Measurements from ENCODE around the gene NCAPG.
"Not testable (repeated sequence)": the region's sequence is repeated elsewhere in the genome, so short reads cannot be mapped to it uniquely, and the experiment has no call there.

The NCAPG gene

DNA sequence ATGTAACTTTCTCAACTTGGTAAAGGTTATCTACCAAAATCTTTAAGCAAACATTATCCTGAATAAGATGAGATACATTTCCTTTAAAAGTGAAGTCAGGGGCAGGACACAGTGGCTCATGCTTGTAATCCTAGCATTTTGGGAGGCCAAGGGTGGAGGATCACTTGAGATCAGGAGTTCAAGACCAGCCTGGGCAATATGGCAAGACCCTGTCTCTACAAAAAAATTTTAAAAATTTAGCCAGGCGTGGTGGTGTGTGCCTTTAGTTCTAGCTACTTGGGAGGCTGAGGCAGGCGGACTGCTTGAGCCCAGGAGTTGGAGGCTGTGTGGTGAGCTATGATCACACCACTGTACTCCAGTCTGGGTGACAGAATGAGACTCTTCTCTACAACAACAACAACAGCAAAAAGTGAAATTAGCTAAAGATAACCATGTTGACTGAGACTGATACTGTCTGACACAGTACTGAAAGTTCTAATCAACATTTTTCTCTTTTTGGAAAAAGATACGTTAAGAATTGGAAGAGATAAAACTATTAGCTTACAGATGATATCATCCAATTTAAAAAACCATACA, 5.1 kb upstream of the NCAPG start:
- DNase-seq: no peak

GRCh38 chr4:17807446-17807845, 3.3 kb upstream of the NCAPG start:
- DNase-seq: no peak

GRCh38 chr4:17809667-17810066, 1.1 kb upstream of the NCAPG start:
- DNase-seq: no peak

DNA sequence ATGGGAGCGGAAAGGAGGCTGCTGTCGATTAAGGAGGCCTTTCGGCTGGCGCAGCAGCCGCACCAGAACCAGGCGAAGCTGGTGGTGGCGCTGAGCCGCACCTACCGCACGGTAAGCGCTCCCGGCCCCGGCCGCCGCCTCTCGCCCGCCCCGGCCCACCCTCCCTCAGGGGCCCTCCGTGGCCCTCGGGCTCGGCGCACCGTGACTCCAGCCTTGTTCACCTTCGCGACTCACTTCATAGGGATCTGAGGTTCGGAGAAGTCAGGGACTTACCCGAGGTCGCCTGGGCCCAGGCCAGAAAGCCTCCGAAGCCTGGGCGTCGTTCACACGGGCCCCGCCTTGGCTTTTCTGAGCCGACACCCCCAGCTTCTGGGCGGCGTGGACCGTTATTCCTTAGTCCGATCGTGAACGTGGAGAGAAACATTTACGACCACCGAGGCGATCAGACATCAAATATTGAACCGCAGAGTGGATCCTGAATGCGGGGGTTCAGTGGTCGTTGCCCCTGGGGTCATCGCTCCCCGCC, 362 bp downstream of the NCAPG start:
- peak; percentile 39 for DNase-seq

- DNase-seq: no peak
These were observed 1.3 kb downstream of the NCAPG start for GRCh38 chr4:17812125-17812524.

DNA sequence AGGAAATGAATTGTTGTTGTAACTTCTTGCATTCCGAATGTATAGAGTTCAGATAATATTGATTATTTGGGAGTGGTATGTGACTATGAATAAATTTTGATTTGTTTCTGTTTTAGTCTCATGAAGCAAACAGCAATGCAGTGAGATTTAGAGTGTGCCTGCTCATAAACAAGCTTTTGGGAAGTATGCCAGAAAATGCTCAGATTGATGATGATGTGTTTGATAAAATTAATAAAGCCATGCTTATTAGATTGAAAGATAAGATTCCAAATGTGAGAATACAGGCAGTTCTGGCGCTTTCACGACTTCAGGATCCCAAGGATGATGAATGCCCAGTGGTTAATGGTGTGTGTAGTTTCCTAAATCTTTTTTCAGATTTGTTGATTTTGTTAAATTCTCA, 2.0 kb downstream of the NCAPG start:
- DNase-seq: no peak

- no peak for DNase-seq
These were observed 3.4 kb downstream of the NCAPG start for GRCh38 chr4:17814140-17814539.

DNA sequence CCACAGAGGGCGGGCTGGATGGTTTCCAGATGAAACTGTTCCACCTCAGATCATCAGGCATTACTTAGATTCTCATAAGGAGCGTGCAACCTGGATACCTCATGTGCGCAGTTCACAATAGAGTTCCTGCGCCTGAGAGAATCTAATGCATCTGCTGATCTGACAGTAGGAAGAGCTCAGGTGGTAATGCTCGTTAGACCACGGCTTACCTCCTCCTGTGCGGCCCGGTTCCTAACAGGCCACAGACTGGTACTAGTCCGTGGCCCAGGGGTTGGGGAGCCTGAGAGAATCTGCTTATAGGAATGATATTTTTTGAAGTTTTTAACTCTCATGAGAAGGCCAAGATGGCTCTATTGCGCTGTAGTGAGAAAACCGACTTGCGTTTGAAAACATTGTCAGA, 5.4 kb downstream of the NCAPG start:
- no peak for DNase-seq

DNA sequence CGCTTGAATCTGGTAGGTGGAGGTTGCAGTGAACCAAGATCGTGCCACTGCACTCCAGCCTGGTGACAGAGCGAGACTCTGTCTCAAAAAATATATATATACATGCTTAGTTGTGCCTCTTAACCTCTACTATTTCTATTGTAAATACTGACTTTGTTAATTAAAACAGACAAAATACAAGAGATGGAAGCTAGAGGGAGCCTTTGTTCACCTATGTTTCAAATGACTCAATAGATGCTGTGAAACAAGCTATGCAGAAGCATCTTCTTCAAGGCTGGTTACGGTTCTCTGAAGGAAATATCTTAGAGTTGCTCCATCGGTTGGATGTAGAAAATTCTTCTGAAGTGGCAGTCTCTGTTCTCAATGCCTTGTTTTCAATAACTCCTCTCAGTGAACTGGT, 6.2 kb downstream of the NCAPG start:
- DNase-seq: peak; percentile 36

- no peak for DNase-seq
These were observed 13.3 kb downstream of the NCAPG start for GRCh38 chr4:17823871-17824669.

- DNase-seq: no peak
These were observed 35.5 kb downstream of the NCAPG start for GRCh38 chr4:17846266-17846665.

GRCh38 chr4:17850295-17850694, 39.5 kb downstream of the NCAPG start:
- not testable (repeated sequence) for DNase-seq

DNA sequence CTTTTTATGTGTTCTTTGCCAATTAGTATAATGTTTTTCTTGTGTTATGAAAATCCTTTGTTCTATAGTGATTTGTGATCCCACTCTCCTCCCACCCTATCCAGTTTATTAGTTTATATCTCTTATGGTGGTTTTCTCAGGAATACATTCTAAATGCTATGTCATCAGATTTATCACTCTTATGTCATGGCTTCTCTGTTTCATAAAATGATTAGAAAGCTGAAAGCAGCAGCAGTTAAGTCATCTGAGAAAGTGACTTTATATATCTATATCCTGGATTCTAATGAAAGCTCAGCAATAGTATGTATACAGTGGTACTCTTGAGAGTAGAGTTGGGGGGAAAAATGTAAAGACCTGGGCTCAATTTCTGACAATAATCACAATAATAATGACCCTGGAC, 41.2 kb downstream of the NCAPG start:
- no peak for DNase-seq

- no peak for DNase-seq
These were observed 43.3 kb downstream of the NCAPG start for GRCh38 chr4:17854036-17854435.

DNA sequence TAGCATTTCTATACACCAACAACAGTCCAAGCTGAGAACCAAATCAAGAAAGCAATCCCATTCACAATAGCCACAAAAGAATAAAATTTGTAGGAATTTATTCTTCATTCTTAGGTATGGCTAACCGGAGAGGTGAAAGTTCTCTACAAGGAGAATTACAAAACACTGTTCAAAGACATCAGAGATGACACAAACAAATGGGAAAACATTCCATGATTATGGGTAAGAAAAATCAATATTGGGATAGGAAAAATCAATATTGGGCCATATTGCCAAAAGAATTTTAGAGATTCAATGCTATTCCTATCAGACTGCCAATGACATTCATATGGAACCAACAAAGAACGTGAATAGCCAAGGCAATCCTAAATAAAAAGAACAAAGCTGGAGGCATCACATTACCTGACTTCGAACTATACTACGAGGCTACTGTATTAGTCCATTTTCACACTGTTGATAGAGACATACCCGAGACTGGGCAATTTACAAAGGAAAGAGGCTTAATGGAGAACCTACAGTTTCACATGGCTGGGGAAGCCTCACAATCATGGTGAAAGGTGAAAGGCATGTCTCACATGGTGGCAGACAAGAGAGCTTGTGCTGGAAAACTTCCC, 49.1 kb downstream of the NCAPG start:
- DNase-seq: no peak

GRCh38 chr4:17861906-17862305, 51.1 kb downstream of the NCAPG start:
- not testable (repeated sequence) for DNase-seq

GRCh38 chr4:17865866-17866363, 55.1 kb downstream of the NCAPG start:
- no peak for DNase-seq

DNA sequence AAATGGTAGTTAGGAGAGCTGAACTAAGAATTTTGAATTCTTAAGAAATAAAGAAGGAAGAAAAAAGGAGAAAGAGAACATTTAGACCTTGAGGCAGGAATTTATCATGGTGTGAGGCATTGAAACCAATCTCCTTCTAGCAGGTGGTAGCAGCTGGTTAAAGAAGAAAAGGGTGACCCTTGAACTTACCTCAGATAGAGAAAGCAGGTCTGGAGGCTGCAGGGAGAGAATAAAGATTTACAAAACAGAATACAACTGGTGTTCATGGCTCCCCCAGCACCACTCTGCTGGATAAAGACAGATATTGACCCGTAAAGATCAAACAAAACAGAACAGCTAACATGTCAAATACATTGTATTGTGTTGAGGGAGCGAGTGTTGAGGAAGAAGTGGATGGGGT, 56.0 kb downstream of the NCAPG start:
- DNase-seq: peak; percentile 3

GRCh38 chr4:17867276-17867675, 56.5 kb downstream of the NCAPG start:
- no peak for DNase-seq

- DNase-seq: no peak
These were observed 58.5 kb downstream of the NCAPG start for GRCh38 chr4:17869327-17869726.

DNA sequence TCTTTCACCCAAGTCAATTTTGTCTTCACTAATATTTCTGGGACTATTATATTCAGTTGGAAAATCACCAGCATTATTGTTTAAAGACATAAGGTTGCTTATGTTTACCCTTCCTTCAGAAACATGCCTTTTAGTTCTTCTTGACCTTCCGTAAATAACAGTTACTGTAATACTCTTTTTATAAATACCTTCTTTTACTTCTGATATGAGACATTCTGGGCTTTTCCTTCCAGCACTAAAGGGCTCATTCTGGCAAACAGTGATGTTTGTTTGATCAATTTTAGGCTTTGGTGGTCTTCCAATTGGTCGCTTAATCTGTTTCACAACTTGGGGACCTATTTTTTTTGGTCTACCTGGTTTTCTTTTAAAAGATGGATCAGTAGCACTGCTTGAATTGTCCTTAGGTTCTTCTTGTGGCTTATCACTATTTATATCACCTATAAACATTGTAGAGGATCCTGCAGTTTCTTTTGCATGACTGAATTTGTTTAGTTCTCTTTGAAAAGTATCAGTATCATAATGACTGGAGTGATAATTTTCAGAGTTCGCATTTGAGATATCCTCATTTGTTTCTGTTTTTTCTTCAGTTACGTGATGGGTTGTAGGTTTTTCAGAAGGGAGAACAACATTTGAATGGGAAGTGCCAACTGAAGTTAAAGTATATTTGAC, 64.8 kb downstream of the NCAPG start:
- DNase-seq: no peak

DNA sequence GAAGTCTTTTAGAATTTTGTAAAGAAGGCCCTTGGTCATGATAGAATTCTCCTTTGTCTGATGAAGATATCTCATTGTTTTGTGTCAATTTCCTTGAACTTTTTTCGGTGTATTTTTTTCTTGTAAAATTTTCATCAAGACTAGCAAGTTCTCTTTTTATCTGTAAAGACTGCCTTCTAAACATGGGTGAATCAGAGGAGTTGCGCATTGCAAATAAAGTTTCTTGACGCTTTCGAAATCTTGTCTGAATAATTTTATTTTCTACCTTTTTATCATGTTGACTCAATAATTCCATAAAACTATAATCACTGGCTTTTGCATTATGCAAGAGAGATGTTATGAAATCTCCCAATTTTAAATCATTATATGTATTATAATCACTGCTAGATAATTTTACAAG, 66.2 kb downstream of the NCAPG start:
- DNase-seq: no peak

DNA sequence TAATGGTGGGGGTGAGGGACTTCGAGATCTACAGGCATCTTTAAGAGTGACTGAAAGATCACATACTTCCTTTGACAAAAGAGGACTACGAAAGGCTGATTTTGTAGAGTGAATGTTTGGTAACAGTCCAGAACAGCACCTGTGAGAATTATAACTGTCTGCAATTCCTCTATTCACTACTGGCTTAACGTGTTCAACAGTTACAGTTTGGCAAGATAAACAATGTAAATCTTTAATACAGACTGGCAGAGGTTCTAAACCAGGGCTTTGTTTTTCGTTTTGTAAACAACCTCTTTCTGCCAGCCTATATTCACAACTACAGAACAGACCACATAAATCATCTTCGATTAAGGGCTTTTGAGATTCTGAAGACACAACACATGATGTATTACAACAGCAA, 66.9 kb downstream of the NCAPG start:
- DNase-seq: peak; percentile 1

Measured in COR-L47 (cell line).